ENCODE measurements around the gene TTC33. TPM values are rescaled to one million over a fixed set of nuclear protein-coding genes. Genes with fewer than 3 reads are reported as not detected.

TTC33 gene
- total and polyA plus RNA-seq, 2 of the 4 experiments (the other 2 are of a cell fraction): 3.1 to 8.1 TPM

DNA sequence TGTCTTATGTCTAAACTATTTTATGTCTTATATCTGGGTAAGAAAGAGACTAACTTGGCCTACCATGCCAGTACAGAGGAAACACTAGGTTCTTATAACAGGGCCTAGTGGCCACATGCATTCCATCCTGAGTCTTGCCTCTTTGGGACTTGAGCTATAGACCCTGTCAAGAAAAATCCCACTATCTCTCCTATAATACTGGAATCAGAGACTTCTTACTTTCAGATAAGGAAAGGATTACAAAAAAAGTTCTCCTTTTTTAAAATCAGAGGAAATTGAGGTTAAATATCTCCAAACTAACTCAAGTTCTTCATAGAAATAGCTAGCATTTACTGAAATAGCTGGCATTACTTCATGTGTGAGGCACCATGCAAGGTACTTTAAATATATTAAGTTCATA is 41.8 kb downstream of the TTC33 start:
- in situ Hi-C loops (cut with MboI; ENCODE audit: low sequenced_read_pairs): no loop called here
- H2BK20ac ChIP-seq (ENCODE audit: low read depth, low read length): no peak overlapping the region

More for the DNA sequence above, 41.8 kb downstream of the TTC33 start:
- H4K8ac ChIP-seq (ENCODE audit: low read depth in 2 of 2, low read length in 2 of 2): no peak overlapping the region
- H2AFZ ChIP-seq (replicated peaks; ENCODE audit: low read length, poor library complexity): no peak overlapping the region
- no peak overlapping the region for H2AK9ac ChIP-seq (replicated peaks; ENCODE audit: low read depth, low read length, poor library complexity)
- no peak overlapping the region for H4K91ac ChIP-seq (ENCODE audit: insufficient read depth, low read depth, low read length)
- BruUV-seq (replicated peaks): no TSS peak
- DNase-seq (no peak), ATAC-seq (ENCODE audit: low read depth) (no peak)
- H3K4me2 ChIP-seq (ENCODE audit: low read depth, low read length): no peak overlapping the region
- intact Hi-C loops (cut with micrococcal nuclease): no loop called here
- 0 out of 2 replicates have a peak, but pooled peaks cover 1% of the 10 kb centered on the region for H3K36me3 ChIP-seq (ENCODE audit: control insufficient read depth, insufficient read depth, low read length)
- no peaks in the 10 kb centered on the region for H4K20me1 ChIP-seq (ENCODE audit: insufficient read depth, low read length)
- H2AK5ac ChIP-seq (ENCODE audit: low read depth, low read length): no peak overlapping the region
- H3K27me3 ChIP-seq (ENCODE audit: control insufficient read depth, insufficient read depth, low read length): no peaks in the 10 kb centered on the region
- 0 out of 2 replicates have a peak, but pooled peaks cover 2% of the 10 kb centered on the region for H3K4me1 ChIP-seq (ENCODE audit: control insufficient read depth, insufficient read depth, low read length)
- H4K5ac ChIP-seq (ENCODE audit: low read depth, low read length): no peak overlapping the region
- no peak overlapping the region for H3K9ac ChIP-seq (ENCODE audit: low read depth, low read length)
- POLR2A ChIA-PET (ENCODE audit: unreplicated experiment): no interaction called here
- H2BK15ac ChIP-seq (ENCODE audit: low read depth, low read length): no peak overlapping the region
- H2BK5ac ChIP-seq (ENCODE audit: low read depth, low read length, poor library complexity, severe bottlenecking): no peak overlapping the region
- no peak overlapping the region for H3K27ac ChIP-seq (ENCODE audit: insufficient read depth, low read length)
- no peak overlapping the region for H3K18ac ChIP-seq (ENCODE audit: low read depth, low read length)
- H3K9me3 ChIP-seq (ENCODE audit: control insufficient read depth, insufficient read depth, low read length): no peaks in the 10 kb centered on the region
- TF ChIP-seq CHD1 (IDR thresholded peaks at IDR 0.05; ENCODE audit: low read depth, low read length) (no peak), MAZ (IDR thresholded peaks at IDR 0.05; ENCODE audit: borderline replicate concordance, low read depth, low read length) (no peak), POLR2A (IDR thresholded peaks at IDR 0.05; ENCODE audit: low read depth, low read length) (no peak), SMC3 (IDR thresholded peaks at IDR 0.05; ENCODE audit: low read depth, low read length) (no peak), RAD21 (IDR thresholded peaks at IDR 0.05; ENCODE audit: low read length) (no peak), CEBPB (IDR thresholded peaks at IDR 0.05; ENCODE audit: low read depth, low read length) (no peak), RFX5 (IDR thresholded peaks at IDR 0.05; ENCODE audit: low read depth, low read length) (no peak), MXI1 (IDR thresholded peaks at IDR 0.05; ENCODE audit: borderline replicate concordance, low read depth, low read length) (no peak), MAFK (IDR thresholded peaks at IDR 0.05; ENCODE audit: low read depth, low read length) (no peak), FOS (IDR thresholded peaks at IDR 0.05; ENCODE audit: low read depth, low read length) (no peak), NFE2L2 (IDR thresholded peaks at IDR 0.05; ENCODE audit: low read depth, low read length) (no peak)
- TF ChIP-seq, protein P1, sequence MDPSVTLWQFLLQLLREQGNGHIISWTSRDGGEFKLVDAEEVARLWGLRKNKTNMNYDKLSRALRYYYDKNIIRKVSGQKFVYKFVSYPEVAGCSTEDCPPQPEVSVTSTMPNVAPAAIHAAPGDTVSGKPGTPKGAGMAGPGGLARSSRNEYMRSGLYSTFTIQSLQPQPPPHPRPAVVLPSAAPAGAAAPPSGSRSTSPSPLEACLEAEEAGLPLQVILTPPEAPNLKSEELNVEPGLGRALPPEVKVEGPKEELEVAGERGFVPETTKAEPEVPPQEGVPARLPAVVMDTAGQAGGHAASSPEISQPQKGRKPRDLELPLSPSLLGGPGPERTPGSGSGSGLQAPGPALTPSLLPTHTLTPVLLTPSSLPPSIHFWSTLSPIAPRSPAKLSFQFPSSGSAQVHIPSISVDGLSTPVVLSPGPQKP (IDR thresholded peaks at IDR 0.05; ENCODE audit: borderline replicate concordance, low read depth, low read length): no peak
- TF ChIP-seq, protein P2, sequence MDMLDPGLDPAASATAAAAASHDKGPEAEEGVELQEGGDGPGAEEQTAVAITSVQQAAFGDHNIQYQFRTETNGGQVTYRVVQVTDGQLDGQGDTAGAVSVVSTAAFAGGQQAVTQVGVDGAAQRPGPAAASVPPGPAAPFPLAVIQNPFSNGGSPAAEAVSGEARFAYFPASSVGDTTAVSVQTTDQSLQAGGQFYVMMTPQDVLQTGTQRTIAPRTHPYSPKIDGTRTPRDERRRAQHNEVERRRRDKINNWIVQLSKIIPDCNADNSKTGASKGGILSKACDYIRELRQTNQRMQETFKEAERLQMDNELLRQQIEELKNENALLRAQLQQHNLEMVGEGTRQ (IDR thresholded peaks at IDR 0.05; ENCODE audit: low read depth, low read length): no peak
- TF ChIP-seq, protein P3, sequence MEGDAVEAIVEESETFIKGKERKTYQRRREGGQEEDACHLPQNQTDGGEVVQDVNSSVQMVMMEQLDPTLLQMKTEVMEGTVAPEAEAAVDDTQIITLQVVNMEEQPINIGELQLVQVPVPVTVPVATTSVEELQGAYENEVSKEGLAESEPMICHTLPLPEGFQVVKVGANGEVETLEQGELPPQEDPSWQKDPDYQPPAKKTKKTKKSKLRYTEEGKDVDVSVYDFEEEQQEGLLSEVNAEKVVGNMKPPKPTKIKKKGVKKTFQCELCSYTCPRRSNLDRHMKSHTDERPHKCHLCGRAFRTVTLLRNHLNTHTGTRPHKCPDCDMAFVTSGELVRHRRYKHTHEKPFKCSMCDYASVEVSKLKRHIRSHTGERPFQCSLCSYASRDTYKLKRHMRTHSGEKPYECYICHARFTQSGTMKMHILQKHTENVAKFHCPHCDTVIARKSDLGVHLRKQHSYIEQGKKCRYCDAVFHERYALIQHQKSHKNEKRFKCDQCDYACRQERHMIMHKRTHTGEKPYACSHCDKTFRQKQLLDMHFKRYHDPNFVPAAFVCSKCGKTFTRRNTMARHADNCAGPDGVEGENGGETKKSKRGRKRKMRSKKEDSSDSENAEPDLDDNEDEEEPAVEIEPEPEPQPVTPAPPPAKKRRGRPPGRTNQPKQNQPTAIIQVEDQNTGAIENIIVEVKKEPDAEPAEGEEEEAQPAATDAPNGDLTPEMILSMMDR (conservative IDR thresholded peaks at IDR 0.05; ENCODE audit: low read depth, low read length): no peak
- no peak overlapping the region for H3K14ac ChIP-seq (replicated peaks; ENCODE audit: low read depth, low read length)
- dilution Hi-C loops (cut with HindIII; ENCODE audit: low sequenced_read_pairs, unreplicated experiment): no loop called here
- H3K9me1 ChIP-seq (ENCODE audit: insufficient read depth, low read length): 0 out of 2 replicates have a peak, but pooled peaks cover 3% of the 10 kb centered on the region
- peaks cover 0 to 3% of the 10 kb centered on the region in 2 experiments; a peak in 1 of 4 replicates for H3K79me1 ChIP-seq (ENCODE audit: low read depth in 1 of 2, low read length in 2 of 2)
- H3K23ac ChIP-seq (ENCODE audit: low read depth, low read length): no peak overlapping the region
- H3K56ac ChIP-seq (ENCODE audit: extremely low read depth, insufficient read depth, low read length): no peak overlapping the region
- H2BK120ac ChIP-seq (ENCODE audit: low read depth, low read length): no peak overlapping the region; the same call in 1 of the 2 replicates
- H3K4me3 ChIP-seq (ENCODE audit: insufficient read depth, low read depth, low read length): no peak overlapping the region
- CTCF ChIA-PET: no interaction called here
- H3K4ac ChIP-seq (ENCODE audit: low read depth, low read length): no peak overlapping the region

All from IMR-90 (cell line).